Upper lobe of left lung (tissue), 6 donors: ENCODE results near the gene BET1L. TPM values are rescaled to one million over a fixed set of nuclear protein-coding genes. Genes with fewer than 3 reads are reported as not detected.
"Not testable (repeated sequence)": the region's sequence is repeated elsewhere in the genome, so short reads cannot be mapped to it uniquely, and the experiment has no call there.

Experiments used
- ATAC-seq, 2 donors: fragments of 200-7000 bp; cut with Tn5 transposase; one replicate each; pipeline ENCODE4 v1.9.1; 2022; ENCODE audit warnings: mild to moderate bottlenecking in 2 of 2, moderate library complexity in 2 of 2; ENCODE audit not compliant: low FRiP score in 2 of 2
- DNase-seq, 2 donors: peaks; one replicate each; pipeline ENCODE4 v3.0.0-alpha.2; 2019 to 2020
- H3K27ac ChIP-seq, 4 donors: fragments of 200-600 bp; sonication (generic); one replicate each; pipeline ENCODE4 v1.5.1; 2016 to 2019
- H3K27me3 ChIP-seq, 4 donors: fragments of 200-600 bp; sonication (generic); one replicate each; pipeline ENCODE4 v1.5.1; 2017 to 2019
- H3K36me3 ChIP-seq, 4 donors: fragments of 200-600 bp; sonication (generic); one replicate each; pipeline ENCODE4 v1.5.1; 2016 to 2019
- H3K4me1 ChIP-seq, 4 donors: fragments of 200-600 bp; sonication (generic); one replicate each; pipeline ENCODE4 v1.5.1; 2018 to 2019
- H3K4me3 ChIP-seq, 4 donors: fragments of 200-600 bp; sonication (generic); one replicate each; pipeline ENCODE4 v1.5.1; 2017 to 2019; ENCODE audit warnings: mild to moderate bottlenecking in 2 of 4, moderate library complexity in 1 of 4
- H3K9me3 ChIP-seq, 4 donors: fragments of 200-600 bp; sonication (generic); one replicate each; pipeline ENCODE4 v1.5.1; 2018 to 2019
- CTCF ChIP-seq, 6 experiments: fragments of 450-650 bp in 4 of 6; fragments of 200-600 bp in 2 of 6; sonication (generic) in 2 of 6; IDR thresholded peaks; one replicate each; pipeline ENCODE4 v1.5.1; 2016 to 2019; ENCODE audit warnings: antibody characterized with exemption in 6 of 6
- EP300 ChIP-seq, 4 donors: sonication (generic); formaldehyde crosslinking; IDR thresholded peaks; one replicate each; pipeline ENCODE4 v1.5.1; 2017; ENCODE audit warnings: antibody characterized with exemption in 4 of 4, control low read depth in 2 of 4
- POLR2A ChIP-seq, 4 donors: fragments of 450-650 bp; IDR thresholded peaks; one replicate each; pipeline ENCODE4 v1.5.1; 2016 to 2017; ENCODE audit warnings: antibody characterized with exemption in 4 of 4, mild to moderate bottlenecking in 2 of 4
- POLR2AphosphoS5 ChIP-seq, 2 donors: sonication (generic); formaldehyde crosslinking; IDR thresholded peaks; one replicate each; pipeline ENCODE4 v1.5.1; 2017; ENCODE audit warnings: antibody characterized with exemption in 2 of 2
- WGBS, 2 donors: methylation state at CpG; one replicate each; pipeline ENCODE4 v1.1.5; 2017 to 2018; 5-methylcytosine and 5-hydroxymethylcytosine counted together
- total RNA-seq, 6 donors: library from RNA; depleted of rRNA in 4 of 6; stranded (reverse); fragments of >200 nt in 4 of 6; gene quantifications; one replicate each; pipeline versions ENCODE4 v1.1.0 to v1.2.1, GENCODE V29; 2016 to 2021
- donor health status: DM: no; HTN: no; CAD: no; lungs with moderate emphysema.
- donor health status: DM: no; HTN: yes; CAD: no; lungs with severe emphysema.

Gene BET1L
- total RNA-seq, 6 donors from 2014 or later = 24.3 to 70.1 (median 39.0) TPM

- H3K9me3 ChIP-seq = no peaks in the 10 kb centered on the region
- no peak for ATAC-seq
- DNase-seq = no peak
- H3K4me1 ChIP-seq = peaks cover 0 to 3% (median 0%) of the 10 kb centered on the region in 4 donors
- no peak overlapping the region for H3K4me3 ChIP-seq
- H3K27ac ChIP-seq = no peak overlapping the region
- no peak for TF ChIP-seq CTCF (IDR thresholded peaks at IDR 0.05)
- TF ChIP-seq POLR2A (IDR thresholded peaks at IDR 0.05) = no peak
- TF ChIP-seq POLR2AphosphoS5 (IDR thresholded peaks at IDR 0.05) = no peak
- no peak for TF ChIP-seq EP300 (IDR thresholded peaks at IDR 0.05)
- 93 to 95% methylated on average over 7 of the region's 7 CpGs for WGBS, 2 donors
- peaks cover 0 to 16% (median 3%) of the 10 kb centered on the region in 4 donors for H3K36me3 ChIP-seq
- no peaks in the 10 kb centered on the region for H3K27me3 ChIP-seq
Measured at GRCh38 chr11:221539-221938, 14.3 kb upstream of the BET1L start.

- DNase-seq, H3K4me3 ChIP-seq, H3K27me3 ChIP-seq, ATAC-seq, H3K27ac ChIP-seq, H3K4me1 ChIP-seq, H3K9me3 ChIP-seq: not testable (repeated sequence)
- peaks cover 0 to 23% (median 5%) of the 10 kb centered on the region in 4 donors for H3K36me3 ChIP-seq
- 87 to 98% methylated on average over 3 of the region's 3 CpGs for WGBS, 2 donors
Measured at GRCh38 chr11:220641-221215, 13.5 kb upstream of the BET1L start.

GRCh38 chr11:218815-219593, 11.8 kb upstream of the BET1L start:
- Histone ChIP-seq H3K4me3 (no peak overlapping the region), H3K36me3 (peaks cover 6 to 37% (median 21%) of the 10 kb centered on the region in 4 donors), H3K27ac (no peak overlapping the region), H3K27me3 (no peaks in the 10 kb centered on the region), H3K9me3 (no peaks in the 10 kb centered on the region), H3K4me1 (no peaks in the 10 kb centered on the region)
- no peak for TF ChIP-seq POLR2A (IDR thresholded peaks at IDR 0.05)
- TF ChIP-seq EP300 (IDR thresholded peaks at IDR 0.05) = no peak
- no peak for TF ChIP-seq CTCF (IDR thresholded peaks at IDR 0.05)
- TF ChIP-seq POLR2AphosphoS5 (IDR thresholded peaks at IDR 0.05) = no peak
- WGBS, 2 donors = 91 to 94% methylated on average over 29 of the region's 29 CpGs
- ATAC-seq (no peak), DNase-seq (peak; percentile 9 to 62)

GRCh38 chr11:217704-218103, 10.5 kb upstream of the BET1L start:
- H3K36me3 ChIP-seq = peaks cover 6 to 50% (median 34%) of the 10 kb centered on the region in 4 donors
- no peak for DNase-seq

More at GRCh38 chr11:217704-218103, 10.5 kb upstream of the BET1L start:
- TF ChIP-seq POLR2AphosphoS5 (IDR thresholded peaks at IDR 0.05) (no peak), EP300 (IDR thresholded peaks at IDR 0.05) (no peak), POLR2A (IDR thresholded peaks at IDR 0.05) (no peak), CTCF (IDR thresholded peaks at IDR 0.05) (no peak)
- no peak for ATAC-seq
- Histone ChIP-seq H3K27me3 (no peaks in the 10 kb centered on the region), H3K27ac (no peak overlapping the region), H3K4me3 (no peak overlapping the region), H3K9me3 (no peaks in the 10 kb centered on the region), H3K4me1 (no peaks in the 10 kb centered on the region)
- WGBS, 2 donors = 88 to 97% methylated on average over 3 of the region's 3 CpGs
